ENCODE results near the gene GAPT. TPM values are rescaled to one million over a fixed set of nuclear protein-coding genes. Genes with fewer than 3 reads are reported as not detected.

Gene GAPT
- total and polyA plus RNA-seq, 2 donors (not counting 1 experiment from before 2014, with no cell fraction given), result not detected

DNA sequence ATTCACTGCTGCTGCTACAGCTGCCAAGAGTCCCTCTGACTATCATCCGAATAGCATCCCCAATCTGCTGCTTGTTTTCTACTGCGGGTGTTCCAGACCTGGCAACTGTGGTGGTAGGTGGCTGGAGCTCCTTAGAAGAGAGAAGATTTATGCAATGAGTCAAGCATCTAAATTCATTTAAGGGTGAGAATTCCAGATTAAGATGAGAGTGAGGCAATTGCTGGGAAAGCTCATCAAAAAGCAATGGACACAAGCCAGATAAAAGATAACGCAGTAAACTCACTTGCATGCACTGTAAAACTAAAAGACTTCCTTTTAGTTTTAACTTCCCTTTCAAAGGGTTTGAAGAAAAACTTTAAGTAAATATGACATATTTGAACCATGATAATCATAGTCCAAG, 35.2 kb upstream of the GAPT start:
- Histone ChIP-seq H3K79me2 (ENCODE audit: control insufficient read depth, insufficient read depth, low read length) (peaks cover 31% of the 10 kb centered on the region), H3K4me2 (ENCODE audit: extremely low read depth, insufficient read depth, low read length) (peak overlapping the region; percentile 41), H3K36me3 (ENCODE audit: control insufficient read depth, insufficient read depth, low read length) (peaks cover 13% of the 10 kb centered on the region), H3K27me3 (ENCODE audit: control insufficient read depth, insufficient read depth, low read length) (no peaks in the 10 kb centered on the region), H3K4me3 (replicated peaks in 1 of 4; ENCODE audit: control extremely low read depth in 1 of 4, insufficient read depth in 1 of 4, low read depth in 3 of 4, low read length in 4 of 4) (peak overlapping the region in 3 of 4 experiments; percentile 2 to 89 (median 79)), H3K4me1 (ENCODE audit: control insufficient read depth, extremely low read depth, insufficient read depth, low read length) (no peaks in the 10 kb centered on the region), H2AFZ (ENCODE audit: low read length) (no peak overlapping the region), H4K20me1 (ENCODE audit: control insufficient read depth, extremely low read depth, insufficient read depth, low read length) (no peaks in the 10 kb centered on the region), H3K9ac (ENCODE audit: insufficient read depth, low read length) (no peak overlapping the region), H3K27ac (ENCODE audit: insufficient read depth, low read length) (no peak overlapping the region), H3K9me3 (ENCODE audit: control insufficient read depth, insufficient read depth, low read depth, low read length) (no peaks in the 10 kb centered on the region)
- no peak for TF ChIP-seq EZH2 (IDR thresholded peaks at IDR 0.05; ENCODE audit: low read length, missing control alignments)
- TF ChIP-seq, protein P1, sequence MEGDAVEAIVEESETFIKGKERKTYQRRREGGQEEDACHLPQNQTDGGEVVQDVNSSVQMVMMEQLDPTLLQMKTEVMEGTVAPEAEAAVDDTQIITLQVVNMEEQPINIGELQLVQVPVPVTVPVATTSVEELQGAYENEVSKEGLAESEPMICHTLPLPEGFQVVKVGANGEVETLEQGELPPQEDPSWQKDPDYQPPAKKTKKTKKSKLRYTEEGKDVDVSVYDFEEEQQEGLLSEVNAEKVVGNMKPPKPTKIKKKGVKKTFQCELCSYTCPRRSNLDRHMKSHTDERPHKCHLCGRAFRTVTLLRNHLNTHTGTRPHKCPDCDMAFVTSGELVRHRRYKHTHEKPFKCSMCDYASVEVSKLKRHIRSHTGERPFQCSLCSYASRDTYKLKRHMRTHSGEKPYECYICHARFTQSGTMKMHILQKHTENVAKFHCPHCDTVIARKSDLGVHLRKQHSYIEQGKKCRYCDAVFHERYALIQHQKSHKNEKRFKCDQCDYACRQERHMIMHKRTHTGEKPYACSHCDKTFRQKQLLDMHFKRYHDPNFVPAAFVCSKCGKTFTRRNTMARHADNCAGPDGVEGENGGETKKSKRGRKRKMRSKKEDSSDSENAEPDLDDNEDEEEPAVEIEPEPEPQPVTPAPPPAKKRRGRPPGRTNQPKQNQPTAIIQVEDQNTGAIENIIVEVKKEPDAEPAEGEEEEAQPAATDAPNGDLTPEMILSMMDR (conservative IDR thresholded peaks at IDR 0.05 in 1 of 2, IDR thresholded peaks at IDR 0.05 in 1 of 2; ENCODE audit: low read depth in 1 of 2, low read length in 2 of 2), result no peak
- DNase-seq (ENCODE audit: low read depth in 2 of 2), result peak in 1 of 2 donors; percentile 75

DNA sequence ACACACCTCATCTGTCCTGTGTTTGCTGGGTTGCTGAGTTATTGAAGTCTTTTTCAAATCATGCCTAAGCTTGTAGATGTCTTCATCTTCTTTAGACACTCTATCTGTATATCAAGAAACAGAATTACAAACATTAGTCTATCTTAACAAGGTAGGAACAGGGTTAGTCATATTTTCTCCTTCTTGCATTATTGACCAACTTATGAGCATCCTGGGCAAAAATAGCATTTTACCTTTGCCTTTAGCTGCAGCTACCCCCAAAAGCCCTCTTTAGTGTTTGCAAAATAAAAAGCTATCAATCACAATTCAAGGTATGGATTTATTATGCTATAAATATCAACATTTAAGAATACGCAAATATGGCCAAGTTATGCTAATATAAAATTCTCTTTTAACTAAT, 34.7 kb upstream of the GAPT start:
- Histone ChIP-seq H3K79me2 (ENCODE audit: control insufficient read depth, insufficient read depth, low read length) (peaks cover 31% of the 10 kb centered on the region), H3K27me3 (ENCODE audit: control insufficient read depth, insufficient read depth, low read length) (no peaks in the 10 kb centered on the region), H3K4me2 (ENCODE audit: extremely low read depth, insufficient read depth, low read length) (peak overlapping the region; percentile 9), H3K9me3 (ENCODE audit: control insufficient read depth, insufficient read depth, low read depth, low read length) (no peaks in the 10 kb centered on the region), H4K20me1 (ENCODE audit: control insufficient read depth, extremely low read depth, insufficient read depth, low read length) (no peaks in the 10 kb centered on the region), H3K27ac (ENCODE audit: insufficient read depth, low read length) (no peak overlapping the region), H2AFZ (ENCODE audit: low read length) (no peak overlapping the region), H3K9ac (ENCODE audit: insufficient read depth, low read length) (no peak overlapping the region), H3K4me1 (ENCODE audit: control insufficient read depth, extremely low read depth, insufficient read depth, low read length) (no peaks in the 10 kb centered on the region), H3K36me3 (ENCODE audit: control insufficient read depth, insufficient read depth, low read length) (peaks cover 13% of the 10 kb centered on the region), H3K4me3 (replicated peaks in 1 of 4; ENCODE audit: control extremely low read depth in 1 of 4, insufficient read depth in 1 of 4, low read depth in 3 of 4, low read length in 4 of 4) (peak overlapping the region in 3 of 4 experiments; percentile 2 to 89 (median 79))
- TF ChIP-seq EZH2 (IDR thresholded peaks at IDR 0.05; ENCODE audit: low read length, missing control alignments), result no peak
- TF ChIP-seq, protein P1 (conservative IDR thresholded peaks at IDR 0.05 in 1 of 2, IDR thresholded peaks at IDR 0.05 in 1 of 2; ENCODE audit: low read depth in 1 of 2, low read length in 2 of 2), result no peak
- DNase-seq (ENCODE audit: low read depth in 2 of 2), result no peak

DNA sequence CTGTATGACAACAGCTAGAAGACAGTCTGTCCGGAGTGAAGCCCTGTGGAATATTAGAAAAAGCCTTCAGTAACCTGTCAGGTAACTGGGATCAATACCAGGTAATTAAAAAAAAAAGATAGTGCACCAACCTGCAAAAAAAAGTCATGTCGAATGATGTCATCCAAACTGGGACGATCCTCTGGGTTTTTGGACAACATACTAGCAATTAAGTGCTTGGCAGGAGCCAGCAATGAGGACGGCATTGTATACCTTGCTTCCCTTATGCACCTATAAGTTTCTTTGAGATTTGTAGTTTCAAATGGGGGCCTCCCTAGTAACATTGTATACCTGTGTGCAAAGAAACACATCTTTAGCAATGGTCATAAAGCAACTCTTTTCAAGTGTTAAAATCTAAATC, 34.2 kb upstream of the GAPT start:
- no peak overlapping the region for H3K9ac ChIP-seq (ENCODE audit: insufficient read depth, low read length)
- no peak overlapping the region for H2AFZ ChIP-seq (ENCODE audit: low read length)
- TF ChIP-seq, protein P1 (conservative IDR thresholded peaks at IDR 0.05 in 1 of 2, IDR thresholded peaks at IDR 0.05 in 1 of 2; ENCODE audit: low read depth in 1 of 2, low read length in 2 of 2), result no peak
- TF ChIP-seq EZH2 (IDR thresholded peaks at IDR 0.05; ENCODE audit: low read length, missing control alignments), result no peak
- H3K4me3 ChIP-seq (replicated peaks in 1 of 4; ENCODE audit: control extremely low read depth in 1 of 4, insufficient read depth in 1 of 4, low read depth in 3 of 4, low read length in 4 of 4), result peak overlapping the region; percentile 56 to 89 (median 84)
- no peak overlapping the region for H3K27ac ChIP-seq (ENCODE audit: insufficient read depth, low read length)
- H3K36me3 ChIP-seq (ENCODE audit: control insufficient read depth, insufficient read depth, low read length), result peaks cover 13% of the 10 kb centered on the region
- no peaks in the 10 kb centered on the region for H4K20me1 ChIP-seq (ENCODE audit: control insufficient read depth, extremely low read depth, insufficient read depth, low read length)
- H3K4me1 ChIP-seq (ENCODE audit: control insufficient read depth, extremely low read depth, insufficient read depth, low read length), result peaks cover 1% of the 10 kb centered on the region
- peaks cover 31% of the 10 kb centered on the region for H3K79me2 ChIP-seq (ENCODE audit: control insufficient read depth, insufficient read depth, low read length)
- no peak for DNase-seq (ENCODE audit: low read depth in 2 of 2)
- peak overlapping the region; percentile 91 for H3K4me2 ChIP-seq (ENCODE audit: extremely low read depth, insufficient read depth, low read length)
- no peaks in the 10 kb centered on the region for H3K27me3 ChIP-seq (ENCODE audit: control insufficient read depth, insufficient read depth, low read length)
- no peaks in the 10 kb centered on the region for H3K9me3 ChIP-seq (ENCODE audit: control insufficient read depth, insufficient read depth, low read depth, low read length)
